H1 (cell line): Measurements from ENCODE around the gene FAM219A. TPM values are rescaled to one million over a fixed set of nuclear protein-coding genes. Genes with fewer than 3 reads are reported as not detected.

Experiments used
- ASH2L ChIP-seq: fragments of 200-600, 300-600 bp; sonication (generic); IDR thresholded peaks from one replicate; pipeline ENCODE4 v1.7.1; 2017; ENCODE audit warnings: low read length
- BRCA1 ChIP-seq: IDR thresholded peaks from 2 replicates; pipeline ENCODE4 v1.6.1; 2012; ENCODE audit warnings: low read depth, low read length, improper control_type of control experiment
- CREB1 ChIP-seq: IDR thresholded peaks from 2 replicates; pipeline ENCODE4 v1.6.1; 2012; ENCODE audit warnings: inconsistent platforms
- EGR1 ChIP-seq: IDR thresholded peaks from 2 replicates; pipeline ENCODE4 v1.6.1; 2011; ENCODE audit warnings: low read depth, low read length, borderline replicate concordance
- NRF1 ChIP-seq: IDR thresholded peaks from 2 replicates; pipeline ENCODE4 v1.6.1; 2011; ENCODE audit warnings: mild to moderate bottlenecking, low read depth, low read length, improper control_type of control experiment
- PHF8 ChIP-seq: fragments of 200-600 bp; sonication (generic); conservative IDR thresholded peaks from 2 replicates; pipeline ENCODE4 v1.7.1; 2012; ENCODE audit warnings: low read depth, mild to moderate bottlenecking, inconsistent platforms, low read length, moderate library complexity
- TAF7 ChIP-seq: optimal IDR thresholded peaks from 2 replicates; pipeline ENCODE3; 2011; ENCODE audit warnings: low read depth, mild to moderate bottlenecking, inconsistent platforms, low read length, moderate library complexity, borderline replicate concordance
- TEAD4 ChIP-seq: IDR thresholded peaks from 2 replicates; pipeline ENCODE4 v1.6.1; 2012; ENCODE audit warnings: low read depth, low read length, inconsistent platforms, mixed read lengths
- polyA plus RNA-seq, 7 experiments: library from polyadenylated mRNA; depleted of rRNA in 3 of 7; stranded (reverse) in 5 of 7; unstranded in 2 of 7; fragments of >200 nt in 5 of 7; fragments of 200-250 nt in 2 of 7; gene quantifications; 1 replicate in 5 of 7; 2 replicates in 1 of 7; 4 replicates in 1 of 7; pipeline versions ENCODE4 v1.2.1 to v1.2.3, GENCODE V29; 2011 to 2013; ENCODE audit warnings: missing spikeins in 2 of 7, mixed read lengths in 2 of 7
- total RNA-seq: library from RNA; stranded (reverse); fragmentation: NEBNext Ultra II Directional; extraction: Animal tissue kit (Norgen Biotek cat#: 25700); gene quantifications from 2 replicates; pipeline ENCODE4 v1.2.1, GENCODE V29; 2021
- TF ChIP-seq, protein P1 (sequence below): fragments of 300-600 bp; sonication (generic); IDR thresholded peaks from 2 replicates; pipeline ENCODE4 v1.7.1; 2012; ENCODE audit warnings: low read length, moderate library complexity, mild to moderate bottlenecking, inconsistent platforms; ENCODE audit not compliant: insufficient replicate concordance
- TF ChIP-seq, protein P2 (sequence below): IDR thresholded peaks from 2 replicates; pipeline ENCODE4 v1.6.1; 2011; ENCODE audit warnings: low read length, improper control_type of control experiment

The FAM219A gene
- total and polyA plus RNA-seq, 2 of the 8 experiments (the other 6 are each of a cell fraction or from before 2014, with no cell fraction given): 7.7 to 10.4 TPM

DNA sequence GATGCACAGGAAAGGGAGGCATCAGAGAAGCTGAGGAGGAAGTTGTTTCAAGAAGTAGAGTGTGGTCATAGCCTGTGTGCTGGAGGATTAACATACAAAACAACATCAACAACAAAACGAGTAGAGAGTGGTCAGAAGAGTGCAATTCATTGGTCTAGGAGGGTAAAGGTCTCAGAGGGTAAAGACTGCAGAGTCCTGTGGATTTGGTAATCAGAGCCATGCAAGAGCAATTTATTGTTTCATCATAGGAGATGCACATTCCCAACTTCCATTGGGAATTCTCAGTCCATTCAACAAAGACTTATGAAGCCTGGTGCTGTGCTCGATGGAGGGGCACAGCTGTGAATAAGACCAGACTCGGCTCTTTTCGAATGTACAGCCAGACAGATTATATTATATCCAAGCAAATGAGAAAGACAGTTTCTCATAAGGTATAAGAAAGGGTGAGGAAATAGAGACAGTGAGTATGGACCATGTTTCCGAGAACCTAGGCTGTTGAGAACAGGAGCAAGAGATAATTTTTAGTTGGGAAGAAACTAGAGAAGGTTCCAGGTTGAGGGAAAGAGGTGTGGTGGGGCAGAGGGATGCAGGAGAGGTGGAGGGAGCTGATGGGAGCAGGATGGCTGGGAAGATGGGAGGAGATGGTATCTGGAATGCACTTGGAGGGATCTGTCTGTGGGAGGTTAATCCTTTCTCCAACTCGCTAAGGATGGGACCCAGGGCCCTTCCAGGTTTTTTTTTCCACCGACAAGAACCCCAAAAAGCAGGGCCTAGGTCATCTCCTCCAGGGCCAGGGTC, 73.8 kb downstream of the FAM219A start (continued):
- TF ChIP-seq, protein P1, sequence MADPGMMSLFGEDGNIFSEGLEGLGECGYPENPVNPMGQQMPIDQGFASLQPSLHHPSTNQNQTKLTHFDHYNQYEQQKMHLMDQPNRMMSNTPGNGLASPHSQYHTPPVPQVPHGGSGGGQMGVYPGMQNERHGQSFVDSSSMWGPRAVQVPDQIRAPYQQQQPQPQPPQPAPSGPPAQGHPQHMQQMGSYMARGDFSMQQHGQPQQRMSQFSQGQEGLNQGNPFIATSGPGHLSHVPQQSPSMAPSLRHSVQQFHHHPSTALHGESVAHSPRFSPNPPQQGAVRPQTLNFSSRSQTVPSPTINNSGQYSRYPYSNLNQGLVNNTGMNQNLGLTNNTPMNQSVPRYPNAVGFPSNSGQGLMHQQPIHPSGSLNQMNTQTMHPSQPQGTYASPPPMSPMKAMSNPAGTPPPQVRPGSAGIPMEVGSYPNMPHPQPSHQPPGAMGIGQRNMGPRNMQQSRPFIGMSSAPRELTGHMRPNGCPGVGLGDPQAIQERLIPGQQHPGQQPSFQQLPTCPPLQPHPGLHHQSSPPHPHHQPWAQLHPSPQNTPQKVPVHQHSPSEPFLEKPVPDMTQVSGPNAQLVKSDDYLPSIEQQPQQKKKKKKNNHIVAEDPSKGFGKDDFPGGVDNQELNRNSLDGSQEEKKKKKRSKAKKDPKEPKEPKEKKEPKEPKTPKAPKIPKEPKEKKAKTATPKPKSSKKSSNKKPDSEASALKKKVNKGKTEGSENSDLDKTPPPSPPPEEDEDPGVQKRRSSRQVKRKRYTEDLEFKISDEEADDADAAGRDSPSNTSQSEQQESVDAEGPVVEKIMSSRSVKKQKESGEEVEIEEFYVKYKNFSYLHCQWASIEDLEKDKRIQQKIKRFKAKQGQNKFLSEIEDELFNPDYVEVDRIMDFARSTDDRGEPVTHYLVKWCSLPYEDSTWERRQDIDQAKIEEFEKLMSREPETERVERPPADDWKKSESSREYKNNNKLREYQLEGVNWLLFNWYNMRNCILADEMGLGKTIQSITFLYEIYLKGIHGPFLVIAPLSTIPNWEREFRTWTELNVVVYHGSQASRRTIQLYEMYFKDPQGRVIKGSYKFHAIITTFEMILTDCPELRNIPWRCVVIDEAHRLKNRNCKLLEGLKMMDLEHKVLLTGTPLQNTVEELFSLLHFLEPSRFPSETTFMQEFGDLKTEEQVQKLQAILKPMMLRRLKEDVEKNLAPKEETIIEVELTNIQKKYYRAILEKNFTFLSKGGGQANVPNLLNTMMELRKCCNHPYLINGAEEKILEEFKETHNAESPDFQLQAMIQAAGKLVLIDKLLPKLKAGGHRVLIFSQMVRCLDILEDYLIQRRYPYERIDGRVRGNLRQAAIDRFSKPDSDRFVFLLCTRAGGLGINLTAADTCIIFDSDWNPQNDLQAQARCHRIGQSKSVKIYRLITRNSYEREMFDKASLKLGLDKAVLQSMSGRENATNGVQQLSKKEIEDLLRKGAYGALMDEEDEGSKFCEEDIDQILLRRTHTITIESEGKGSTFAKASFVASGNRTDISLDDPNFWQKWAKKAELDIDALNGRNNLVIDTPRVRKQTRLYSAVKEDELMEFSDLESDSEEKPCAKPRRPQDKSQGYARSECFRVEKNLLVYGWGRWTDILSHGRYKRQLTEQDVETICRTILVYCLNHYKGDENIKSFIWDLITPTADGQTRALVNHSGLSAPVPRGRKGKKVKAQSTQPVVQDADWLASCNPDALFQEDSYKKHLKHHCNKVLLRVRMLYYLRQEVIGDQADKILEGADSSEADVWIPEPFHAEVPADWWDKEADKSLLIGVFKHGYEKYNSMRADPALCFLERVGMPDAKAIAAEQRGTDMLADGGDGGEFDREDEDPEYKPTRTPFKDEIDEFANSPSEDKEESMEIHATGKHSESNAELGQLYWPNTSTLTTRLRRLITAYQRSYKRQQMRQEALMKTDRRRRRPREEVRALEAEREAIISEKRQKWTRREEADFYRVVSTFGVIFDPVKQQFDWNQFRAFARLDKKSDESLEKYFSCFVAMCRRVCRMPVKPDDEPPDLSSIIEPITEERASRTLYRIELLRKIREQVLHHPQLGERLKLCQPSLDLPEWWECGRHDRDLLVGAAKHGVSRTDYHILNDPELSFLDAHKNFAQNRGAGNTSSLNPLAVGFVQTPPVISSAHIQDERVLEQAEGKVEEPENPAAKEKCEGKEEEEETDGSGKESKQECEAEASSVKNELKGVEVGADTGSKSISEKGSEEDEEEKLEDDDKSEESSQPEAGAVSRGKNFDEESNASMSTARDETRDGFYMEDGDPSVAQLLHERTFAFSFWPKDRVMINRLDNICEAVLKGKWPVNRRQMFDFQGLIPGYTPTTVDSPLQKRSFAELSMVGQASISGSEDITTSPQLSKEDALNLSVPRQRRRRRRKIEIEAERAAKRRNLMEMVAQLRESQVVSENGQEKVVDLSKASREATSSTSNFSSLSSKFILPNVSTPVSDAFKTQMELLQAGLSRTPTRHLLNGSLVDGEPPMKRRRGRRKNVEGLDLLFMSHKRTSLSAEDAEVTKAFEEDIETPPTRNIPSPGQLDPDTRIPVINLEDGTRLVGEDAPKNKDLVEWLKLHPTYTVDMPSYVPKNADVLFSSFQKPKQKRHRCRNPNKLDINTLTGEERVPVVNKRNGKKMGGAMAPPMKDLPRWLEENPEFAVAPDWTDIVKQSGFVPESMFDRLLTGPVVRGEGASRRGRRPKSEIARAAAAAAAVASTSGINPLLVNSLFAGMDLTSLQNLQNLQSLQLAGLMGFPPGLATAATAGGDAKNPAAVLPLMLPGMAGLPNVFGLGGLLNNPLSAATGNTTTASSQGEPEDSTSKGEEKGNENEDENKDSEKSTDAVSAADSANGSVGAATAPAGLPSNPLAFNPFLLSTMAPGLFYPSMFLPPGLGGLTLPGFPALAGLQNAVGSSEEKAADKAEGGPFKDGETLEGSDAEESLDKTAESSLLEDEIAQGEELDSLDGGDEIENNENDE: no peak
- TF ChIP-seq BRCA1: no peak
- no peak for TF ChIP-seq ASH2L
- no peak for TF ChIP-seq EGR1
- no peak for TF ChIP-seq TAF7
- TF ChIP-seq, protein P2, sequence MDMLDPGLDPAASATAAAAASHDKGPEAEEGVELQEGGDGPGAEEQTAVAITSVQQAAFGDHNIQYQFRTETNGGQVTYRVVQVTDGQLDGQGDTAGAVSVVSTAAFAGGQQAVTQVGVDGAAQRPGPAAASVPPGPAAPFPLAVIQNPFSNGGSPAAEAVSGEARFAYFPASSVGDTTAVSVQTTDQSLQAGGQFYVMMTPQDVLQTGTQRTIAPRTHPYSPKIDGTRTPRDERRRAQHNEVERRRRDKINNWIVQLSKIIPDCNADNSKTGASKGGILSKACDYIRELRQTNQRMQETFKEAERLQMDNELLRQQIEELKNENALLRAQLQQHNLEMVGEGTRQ: no peak
- TF ChIP-seq TEAD4: no peak
- TF ChIP-seq CREB1: no peak
- TF ChIP-seq NRF1: no peak
- no peak for TF ChIP-seq PHF8
